NAMALWA (cell line): ENCODE measurements around the gene CAPZA3.
"Not testable (repeated sequence)": the region's sequence is repeated elsewhere in the genome, so short reads cannot be mapped to it uniquely, and the experiment has no call there.

Source experiments
- DNase-seq: peaks from one replicate; pipeline ENCODE4 v3.0.0-alpha.2; 2015; ENCODE audit warnings: low spot score

The CAPZA3 gene, protein sequence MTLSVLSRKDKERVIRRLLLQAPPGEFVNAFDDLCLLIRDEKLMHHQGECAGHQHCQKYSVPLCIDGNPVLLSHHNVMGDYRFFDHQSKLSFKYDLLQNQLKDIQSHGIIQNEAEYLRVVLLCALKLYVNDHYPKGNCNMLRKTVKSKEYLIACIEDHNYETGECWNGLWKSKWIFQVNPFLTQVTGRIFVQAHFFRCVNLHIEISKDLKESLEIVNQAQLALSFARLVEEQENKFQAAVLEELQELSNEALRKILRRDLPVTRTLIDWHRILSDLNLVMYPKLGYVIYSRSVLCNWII

DNA sequence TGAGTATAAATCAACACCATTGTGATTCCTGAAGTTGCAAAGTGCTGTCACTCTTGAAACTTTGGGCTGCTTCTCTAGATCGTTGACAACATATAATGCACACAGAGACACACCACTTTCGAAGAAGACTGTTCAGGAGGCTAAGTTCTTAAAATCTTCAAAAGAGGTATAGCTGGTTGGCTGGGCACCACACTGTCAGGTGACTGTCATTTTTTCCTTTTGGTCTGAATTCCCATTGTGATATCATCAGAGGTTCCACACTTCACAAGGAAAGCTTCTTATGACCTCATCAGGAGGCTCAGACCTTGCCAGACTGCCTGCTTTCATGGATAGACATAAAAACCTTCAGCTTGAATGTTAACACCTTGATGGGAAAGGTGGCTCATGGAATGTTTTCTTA, at the start of gene CAPZA3, which contains the start of gene PLCZ1:
TSS of gene CAPZA3 (plus strand) at position 301 of the 400 bp plus-strand sequence. CDS start 150 bp downstream, outside the sequence.
TSS of gene PLCZ1 (minus strand) at position 194 of the 400 bp plus-strand sequence. CDS start 641 bp downstream, outside the sequence.
- no peak for DNase-seq

DNA sequence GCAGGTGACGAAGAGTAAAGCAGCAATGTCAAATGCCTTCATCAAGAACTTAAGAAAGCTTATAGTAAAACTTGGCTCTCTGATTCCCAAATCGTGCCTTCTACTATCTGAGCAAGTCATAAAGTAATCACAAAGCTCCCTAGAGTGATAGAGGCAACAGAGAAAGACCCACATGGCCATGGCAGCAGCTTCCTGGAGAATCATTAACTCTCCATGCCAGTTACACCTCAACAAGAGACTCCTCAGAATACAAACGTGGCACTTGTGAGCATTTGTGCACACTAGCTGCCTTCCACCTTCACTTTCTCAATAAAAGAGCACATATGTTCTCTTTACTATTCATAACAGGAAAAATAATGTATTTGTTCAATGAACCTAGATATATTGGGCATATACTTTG, 48.1 kb upstream of the CAPZA3 start:
- DNase-seq, result no peak

DNA sequence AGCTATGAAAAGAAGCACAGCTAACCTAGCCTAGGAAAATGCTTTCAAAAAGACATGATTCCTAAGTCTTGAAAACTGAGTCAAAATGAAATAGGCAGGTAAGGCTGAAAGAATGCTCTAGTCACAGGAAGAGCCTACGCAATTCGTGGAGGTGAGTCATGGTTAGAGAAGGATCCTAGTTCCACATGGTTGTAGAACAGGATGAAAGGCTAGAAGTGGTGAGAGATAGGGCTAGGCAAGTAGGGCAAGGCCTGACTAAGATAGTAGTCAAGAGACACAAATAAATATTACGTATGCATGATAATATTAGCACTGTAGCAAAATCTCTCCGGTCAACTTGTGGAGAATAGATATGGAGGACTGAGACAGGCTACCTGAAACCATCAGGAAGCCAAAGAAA, 47.3 kb upstream of the CAPZA3 start:
- no peak for DNase-seq

DNA sequence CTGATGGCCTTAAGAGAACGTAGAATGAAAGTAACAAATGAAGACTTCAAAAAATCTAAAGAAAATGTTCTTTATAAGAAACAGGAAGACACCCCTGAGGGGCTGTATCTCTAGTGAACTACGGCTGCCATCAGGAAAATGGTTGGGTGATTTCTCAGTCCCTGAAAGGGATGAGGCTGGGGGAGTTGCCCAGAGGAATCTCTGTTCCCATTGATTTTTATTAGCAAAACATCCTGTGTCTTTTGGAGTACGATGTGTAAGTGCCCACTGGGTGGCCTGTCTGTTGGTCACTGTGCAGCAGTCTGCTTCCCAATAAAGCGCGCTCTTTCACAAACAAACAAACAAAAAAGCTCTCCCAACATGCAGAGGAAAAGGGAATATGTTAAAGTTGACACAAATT, 43.9 kb upstream of the CAPZA3 start:
- DNase-seq, result not testable (repeated sequence)

DNA sequence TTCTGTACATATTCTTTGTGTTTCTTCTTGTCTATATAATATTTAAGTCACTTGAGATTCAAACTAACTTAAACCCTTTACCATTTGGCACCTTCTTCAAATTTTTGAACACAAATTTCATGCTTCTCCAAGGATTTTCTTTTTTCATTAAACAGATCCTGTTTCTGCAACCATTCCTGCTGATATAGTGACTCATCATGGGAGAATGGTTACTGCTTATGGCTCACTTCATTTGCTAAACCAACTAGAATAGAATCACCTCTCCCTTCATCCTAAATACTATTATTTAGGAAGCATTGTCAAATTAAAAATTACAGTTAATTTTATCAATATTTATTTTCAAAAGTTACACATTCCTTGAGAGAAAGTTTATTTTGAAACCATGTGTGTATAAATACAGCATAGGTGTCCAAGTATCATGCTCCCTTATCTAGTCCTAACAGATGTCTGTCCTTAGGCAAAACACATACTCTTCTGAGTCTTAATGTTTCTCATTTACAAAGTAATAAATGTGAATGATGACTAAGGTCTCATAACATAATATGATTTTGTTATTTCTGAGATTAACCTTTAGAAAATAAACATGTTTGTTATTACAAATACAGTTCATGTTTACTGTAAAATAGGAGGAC, 40.8 kb upstream of the CAPZA3 start:
- DNase-seq, result no peak

DNA sequence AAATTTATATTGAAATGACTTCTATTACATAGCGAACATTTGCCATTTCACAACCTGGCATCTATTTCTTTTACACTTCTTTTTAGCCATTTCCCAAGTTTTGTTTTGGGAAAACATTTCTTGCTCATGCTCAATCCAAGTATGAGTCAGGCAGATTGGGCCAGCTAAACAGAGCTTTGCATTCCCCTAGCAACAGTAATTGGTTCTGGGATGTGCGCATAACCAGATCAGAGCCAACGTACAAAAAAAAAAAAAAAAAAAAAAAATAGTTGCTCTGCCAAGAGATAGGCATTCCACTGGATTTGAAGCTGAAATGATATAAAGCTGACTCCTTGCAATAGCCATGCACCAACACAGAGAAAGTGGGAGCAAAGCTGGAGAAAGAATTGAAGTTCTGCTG, 37.6 kb upstream of the CAPZA3 start:
- DNase-seq, result no peak

DNA sequence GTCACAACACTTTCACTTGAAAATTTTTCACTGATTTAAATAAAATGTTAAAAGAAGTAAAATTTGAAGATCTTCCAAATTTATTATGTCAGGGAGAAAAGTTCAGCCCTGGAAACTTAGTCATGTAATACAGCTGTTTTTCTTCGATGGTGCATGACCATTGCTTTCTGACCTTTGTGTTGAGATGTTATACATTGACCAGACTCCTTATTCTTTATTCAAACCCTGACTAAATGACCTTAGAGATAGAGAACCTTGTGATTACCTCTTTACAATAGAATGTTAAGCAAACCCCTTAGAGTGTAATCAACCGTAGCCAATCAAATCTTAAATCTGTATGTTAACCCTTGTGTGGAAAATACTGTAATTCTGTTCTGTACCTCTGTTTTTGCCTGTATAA, 34.6 kb upstream of the CAPZA3 start:
- DNase-seq, result no peak

DNA sequence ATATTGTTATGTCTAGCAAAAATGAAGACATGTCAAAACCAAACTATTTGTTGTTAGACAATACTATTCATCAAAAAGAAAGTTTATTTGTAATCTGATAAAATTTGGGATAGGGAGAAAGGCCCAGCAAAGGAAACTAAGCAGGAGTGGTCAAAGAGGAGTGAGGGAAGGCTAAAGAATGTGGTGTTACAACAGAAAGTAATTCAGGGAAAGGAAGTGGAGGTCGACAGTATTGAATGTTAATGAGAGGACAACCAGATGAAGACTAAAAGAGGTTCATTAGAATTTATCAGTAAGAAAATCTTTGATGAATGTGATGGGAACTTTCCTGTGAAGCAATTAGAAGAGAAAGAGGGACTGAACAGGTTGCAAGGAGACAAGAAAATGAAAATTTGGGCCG, 34.0 kb upstream of the CAPZA3 start:
- no peak for DNase-seq

DNA sequence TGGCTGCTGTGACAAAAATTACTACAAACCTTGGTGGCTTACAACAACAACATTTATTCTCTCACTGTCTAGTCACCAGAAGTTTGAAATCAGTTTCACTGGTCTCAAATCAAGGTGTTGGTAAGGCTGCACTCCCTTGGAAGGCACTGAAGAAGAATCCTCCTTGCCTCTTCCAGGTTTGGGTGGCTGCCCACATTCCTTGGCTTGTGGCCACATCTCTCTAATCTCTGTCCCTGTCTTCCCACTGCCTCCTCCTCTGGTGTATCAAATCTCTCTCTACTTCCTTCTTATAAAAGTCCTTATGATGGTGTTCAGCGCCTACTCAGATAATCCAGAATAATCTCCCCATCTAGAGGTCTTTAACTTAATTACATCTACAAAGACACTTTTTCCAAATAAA, 31.1 kb upstream of the CAPZA3 start:
- DNase-seq, result peak; percentile 7

DNA sequence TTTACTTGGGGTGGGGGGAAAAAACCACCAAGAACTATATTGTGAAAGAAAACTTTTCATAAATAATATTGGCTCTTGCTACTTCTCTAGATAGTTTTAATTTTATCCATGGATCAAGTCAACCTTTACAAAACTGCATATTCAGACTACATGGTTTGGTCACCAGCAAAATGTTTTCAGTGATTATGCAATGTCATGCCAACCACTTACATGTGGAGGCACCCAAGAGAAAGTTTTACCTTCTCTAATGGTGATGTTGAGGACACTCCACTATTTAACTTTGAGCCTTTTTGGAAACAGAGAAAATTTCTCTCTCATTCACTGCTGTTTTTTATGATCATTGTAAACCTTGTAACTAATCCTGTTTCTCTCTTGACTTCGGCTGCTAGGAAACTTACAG, 21.7 kb upstream of the CAPZA3 start:
- DNase-seq, result no peak

DNA sequence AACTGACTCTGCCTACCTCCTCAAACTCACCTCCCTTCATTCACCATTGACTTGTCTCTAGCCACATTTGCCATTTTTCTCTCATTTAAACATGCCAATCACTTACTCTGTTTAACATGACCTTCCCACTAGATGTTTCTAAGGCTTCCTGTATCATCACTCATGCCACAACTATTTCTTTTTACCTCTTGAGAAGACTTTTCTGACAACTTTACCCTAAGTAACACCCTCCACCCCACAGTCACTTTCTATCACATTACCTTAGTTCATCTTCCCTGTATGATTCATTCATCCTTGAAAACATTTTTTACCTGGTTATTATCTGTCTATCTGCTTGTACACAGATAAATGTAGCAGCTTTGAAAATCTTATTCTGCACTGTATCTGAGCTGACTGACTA, 19.5 kb upstream of the CAPZA3 start:
- DNase-seq, result no peak

DNA sequence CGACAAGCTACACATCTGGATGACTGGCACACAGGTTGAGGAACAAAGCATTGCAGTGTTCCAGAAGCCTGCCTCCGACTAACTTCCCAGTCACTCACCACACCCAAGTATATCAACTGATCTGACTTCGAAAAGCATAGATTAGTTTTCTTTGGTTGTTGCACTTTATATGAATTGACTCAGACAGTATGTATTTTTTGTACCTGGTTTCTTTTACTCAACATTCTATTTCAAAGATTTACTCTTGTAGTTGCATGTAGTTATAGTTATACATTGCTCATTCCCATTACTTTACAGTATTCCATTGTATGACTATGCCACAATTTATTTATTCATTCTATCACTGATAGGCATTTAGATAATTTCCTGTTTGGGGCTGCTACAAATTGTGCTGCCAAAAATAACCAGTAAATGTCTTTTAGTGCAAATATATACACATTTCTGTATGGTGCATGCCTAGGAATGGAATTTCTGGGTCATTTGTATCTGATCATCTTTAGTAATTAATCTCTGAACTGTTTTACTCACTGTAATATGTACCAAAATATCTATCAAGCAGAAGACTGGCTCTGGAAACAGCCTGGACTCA, 17.9 kb upstream of the CAPZA3 start:
- DNase-seq, result no peak

DNA sequence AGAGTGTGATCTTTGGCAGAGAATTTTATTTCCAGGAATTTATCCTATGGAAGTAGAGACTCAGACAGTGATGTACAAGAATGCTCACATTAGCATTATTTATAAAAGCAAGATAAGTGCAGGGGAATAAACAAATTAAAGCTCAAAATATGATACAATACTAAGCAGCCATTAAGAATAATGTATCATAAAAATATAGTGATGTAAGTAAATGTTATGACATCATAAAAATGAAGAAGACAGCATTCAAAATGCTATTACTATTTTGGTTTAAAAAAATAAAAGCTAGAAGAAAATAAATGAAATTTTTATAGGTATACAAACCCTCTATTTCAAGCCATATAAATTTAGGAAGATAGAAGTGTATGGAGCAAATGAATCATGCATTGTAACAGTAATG, 17.2 kb upstream of the CAPZA3 start:
- no peak for DNase-seq

DNA sequence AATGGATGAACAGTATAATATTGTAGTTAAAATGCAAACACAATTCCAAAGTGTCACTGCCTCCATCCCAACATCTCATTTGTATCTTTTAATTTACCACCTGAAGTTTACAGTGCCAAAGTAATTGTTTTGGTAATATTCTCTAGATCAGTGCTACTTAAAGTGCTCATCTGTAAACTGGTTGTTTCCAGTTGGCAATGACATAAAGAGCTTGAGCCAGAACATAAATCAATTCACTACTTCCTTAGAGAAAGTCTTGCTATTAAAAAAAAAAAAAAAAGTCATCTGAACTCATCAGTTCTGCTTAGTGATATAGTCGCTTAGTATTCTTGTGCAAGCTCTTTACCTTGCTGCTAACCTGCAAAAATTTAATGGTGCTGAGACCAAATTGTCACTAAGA, 16.5 kb upstream of the CAPZA3 start:
- no peak for DNase-seq

DNA sequence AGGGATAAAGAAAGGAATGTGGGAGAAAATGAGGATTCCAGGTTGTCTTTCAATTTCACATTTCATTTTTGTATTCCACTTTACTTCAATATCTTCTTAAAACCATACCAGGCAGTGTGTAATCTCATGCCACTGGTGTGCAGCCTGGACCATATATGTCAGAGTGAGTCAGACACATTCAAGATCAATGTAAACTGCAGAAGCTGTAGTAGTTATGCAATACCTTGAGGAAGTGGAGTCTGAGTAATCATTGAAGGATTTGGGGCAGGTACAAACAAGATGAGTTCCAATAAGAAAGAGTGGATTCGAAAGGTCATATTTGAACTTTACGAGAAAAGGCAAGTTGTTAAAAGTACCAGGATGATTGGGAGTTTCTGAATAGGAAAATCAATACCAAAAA, 14.2 kb upstream of the CAPZA3 start:
- DNase-seq, result no peak

DNA sequence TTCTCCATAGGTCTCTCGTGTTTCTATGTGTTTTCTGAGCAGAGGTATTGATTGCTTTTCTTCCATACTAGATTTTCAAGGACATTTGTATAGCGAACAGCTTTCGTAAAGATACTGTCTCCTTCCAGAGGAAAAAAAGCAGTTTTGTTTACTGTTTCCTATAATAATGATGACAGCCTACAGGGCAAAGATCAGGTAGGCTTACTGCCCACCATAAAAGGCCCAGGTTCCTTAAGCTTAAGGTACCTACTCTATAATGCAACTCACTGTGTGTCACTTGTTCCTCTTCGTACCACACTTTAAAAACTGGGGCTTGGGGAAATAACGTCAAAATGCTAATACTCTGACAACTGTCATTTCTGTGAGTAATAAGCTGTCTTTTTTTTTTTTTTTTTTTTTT, 6.8 kb upstream of the CAPZA3 start:
- DNase-seq, result no peak

DNA sequence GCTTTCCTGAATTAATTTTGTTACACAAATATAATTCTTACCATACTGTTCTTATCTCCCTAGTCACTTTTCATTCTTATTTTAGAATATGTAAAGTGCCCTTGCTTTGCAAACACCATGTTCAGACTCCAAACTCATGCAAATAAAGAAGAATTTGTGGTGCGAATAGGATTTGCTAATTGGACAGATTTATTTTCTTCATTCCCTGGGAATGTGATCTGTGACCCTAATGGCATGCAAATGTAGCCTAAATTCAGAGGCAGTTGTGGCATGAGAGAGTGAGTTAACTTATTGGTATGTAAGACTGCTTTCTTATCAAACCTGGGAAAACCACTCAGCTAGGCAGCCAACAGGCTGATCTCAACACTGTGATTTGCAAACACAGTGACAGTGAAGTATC, 10.0 kb downstream of the CAPZA3 start:
- no peak for DNase-seq

DNA sequence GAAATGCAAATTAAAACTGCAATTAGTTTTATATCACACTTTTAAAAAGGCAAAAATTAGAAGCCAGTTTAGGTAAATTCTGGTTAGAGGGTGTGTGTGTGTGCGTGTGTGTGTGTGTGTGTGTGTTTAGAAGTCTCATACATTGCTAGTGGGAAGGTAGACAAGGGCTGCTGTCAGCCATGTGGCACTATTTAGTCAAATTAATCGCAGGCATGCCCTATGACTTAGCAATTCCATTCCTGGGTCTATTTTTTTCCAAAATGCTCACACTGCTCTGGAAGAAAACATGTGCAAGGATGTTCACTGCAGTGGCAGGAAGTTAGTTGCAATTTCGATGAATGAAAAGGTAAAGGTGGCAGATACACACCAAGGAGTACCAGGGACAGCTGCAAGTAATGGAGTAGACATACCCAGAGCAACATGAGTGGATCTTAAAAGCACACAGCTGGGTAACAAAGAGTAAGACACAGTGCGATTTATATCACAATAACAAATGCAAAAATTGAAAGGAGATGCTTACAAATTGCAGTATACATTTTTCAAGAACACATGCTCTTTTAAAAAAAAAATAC, 11.6 kb downstream of the CAPZA3 start:
- DNase-seq, result no peak

DNA sequence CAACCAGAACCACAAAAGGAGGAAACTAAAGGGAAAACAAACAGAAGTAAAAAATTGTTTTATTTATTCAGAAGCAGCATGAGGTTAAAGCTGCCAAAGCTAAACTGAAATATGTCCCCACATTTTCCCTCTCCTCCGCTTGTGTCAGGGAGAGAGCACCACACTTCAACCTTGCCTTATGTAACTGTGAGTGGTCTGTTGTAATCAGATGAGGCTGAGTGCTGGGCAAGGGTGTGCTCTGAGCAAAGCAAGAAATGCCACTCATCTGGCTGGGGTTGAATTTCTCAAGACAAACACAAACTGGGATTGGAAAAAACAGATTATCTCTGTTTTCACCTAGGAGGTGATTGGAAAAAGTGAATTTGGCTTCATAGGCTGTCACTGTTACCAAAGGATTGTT, 12.2 kb downstream of the CAPZA3 start:
- DNase-seq, result no peak

DNA sequence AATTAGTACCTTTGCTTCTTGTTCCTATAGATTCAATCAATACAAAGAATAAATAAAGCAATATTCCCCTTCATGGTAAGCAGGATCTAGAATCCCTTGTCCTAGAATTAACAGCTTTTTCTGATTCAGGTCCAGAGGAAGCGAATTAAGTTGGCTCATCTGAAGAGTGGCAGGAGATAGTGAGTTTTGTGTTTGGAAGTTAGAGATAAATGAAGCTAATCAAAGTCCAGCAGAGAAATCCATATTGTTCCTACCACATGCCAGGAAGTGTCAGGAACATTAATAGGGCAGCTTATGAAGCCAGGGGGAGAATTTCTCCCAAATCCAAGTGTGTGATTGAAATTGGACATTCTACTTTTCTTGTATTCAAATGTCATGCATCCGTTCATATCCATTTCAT, 13.9 kb downstream of the CAPZA3 start:
- no peak for DNase-seq

DNA sequence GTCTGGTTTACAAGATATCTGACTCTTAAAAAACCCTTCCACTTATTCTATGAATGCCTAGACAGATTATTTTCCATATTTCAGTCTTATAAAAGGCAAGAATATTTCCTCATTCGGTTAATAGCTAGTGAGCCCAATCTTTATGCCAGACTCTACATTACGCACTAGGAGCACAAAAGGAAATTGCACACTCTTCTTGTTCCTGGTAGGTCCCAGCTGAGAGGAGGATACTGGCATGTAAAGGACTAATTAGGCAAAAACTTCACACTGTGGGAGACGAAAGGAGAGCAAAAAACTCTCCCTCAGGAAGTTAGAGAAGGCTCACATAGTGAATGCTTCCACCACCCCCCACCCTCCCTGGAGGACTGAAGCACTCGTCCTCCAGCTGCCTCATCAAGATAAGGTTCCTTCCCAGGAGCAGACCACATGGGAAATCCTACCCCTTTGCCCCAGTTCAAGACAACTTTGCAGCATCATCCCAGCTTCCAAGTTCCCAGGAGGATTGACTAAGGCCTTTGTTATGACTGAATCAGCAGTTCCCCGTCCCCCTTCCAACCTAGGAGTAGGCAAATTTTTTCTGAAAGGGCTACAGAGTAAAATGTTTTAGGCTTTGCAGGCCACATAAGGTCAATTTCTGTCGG, 14.5 kb downstream of the CAPZA3 start:
- DNase-seq, result no peak

DNA sequence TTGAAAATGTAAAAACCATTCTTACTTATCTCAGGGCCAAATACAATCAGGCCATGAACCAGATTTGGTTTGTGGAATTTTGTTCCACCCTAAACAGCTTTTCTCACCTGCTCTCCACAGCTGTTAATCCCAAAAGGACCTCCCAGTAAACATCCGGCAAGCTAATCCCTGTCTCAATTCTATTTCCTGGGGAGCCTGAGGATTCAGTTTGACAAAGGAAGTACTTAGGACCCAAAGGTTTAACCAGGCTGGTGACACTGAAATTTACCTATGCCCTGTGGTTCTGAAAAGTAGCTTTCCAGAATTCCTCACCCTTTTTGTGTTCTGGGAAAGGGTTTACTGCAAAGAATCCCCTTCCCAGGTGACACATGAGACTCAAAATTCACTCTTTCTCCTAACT, 15.0 kb downstream of the CAPZA3 start:
- DNase-seq, result no peak
